ENCODE measurements around the gene GOLGA6L4. TPM values are rescaled to one million over a fixed set of nuclear protein-coding genes. Genes with fewer than 3 reads are reported as not detected.
A peak's percentile ranks its signal among the peaks of the same experiment; 100 is the strongest.
"Not testable (repeated sequence)": the region's sequence is repeated elsewhere in the genome, so short reads cannot be mapped to it uniquely, and the experiment has no call there.

GOLGA6L4 gene
- total RNA-seq: 1 to 10 TPM; 1.7 to 2.2 TPM

GRCh38 chr15:84235573-84235972 lies at the start of gene GOLGA6L4:
Gene GOLGA6L4 (plus strand): TSS chr15:84235773. CDS start chr15:84235835, 62 bp downstream.
- not testable (repeated sequence) for H3K27me3 Mint-ChIP-seq; H3K4me1 Mint-ChIP-seq; H3K4me3 Mint-ChIP-seq; H3K27ac Mint-ChIP-seq; H3K9me3 Mint-ChIP-seq; H3K36me3 Mint-ChIP-seq (ENCODE audit: low read depth); ATAC-seq (replicated peaks)

- H3K4me1 Mint-ChIP-seq; H3K27me3 Mint-ChIP-seq; H3K9me3 Mint-ChIP-seq; H3K27ac Mint-ChIP-seq; H3K36me3 Mint-ChIP-seq (ENCODE audit: low read depth); H3K4me3 Mint-ChIP-seq: not testable (repeated sequence)
- peak; percentile 14 for ATAC-seq (replicated peaks)
These were observed 42.6 kb upstream of the GOLGA6L4 start for GRCh38 chr15:84192982-84193381.

- ATAC-seq (replicated peaks): peak; percentile 88
- H3K4me1 Mint-ChIP-seq; H3K9me3 Mint-ChIP-seq; H3K36me3 Mint-ChIP-seq (ENCODE audit: low read depth); H3K4me3 Mint-ChIP-seq; H3K27ac Mint-ChIP-seq; H3K27me3 Mint-ChIP-seq: not testable (repeated sequence)
These were observed 40.0 kb upstream of the GOLGA6L4 start for GRCh38 chr15:84195603-84196002.

- not testable (repeated sequence) for H3K4me1 Mint-ChIP-seq; H3K27ac Mint-ChIP-seq; H3K9me3 Mint-ChIP-seq; ATAC-seq (replicated peaks); H3K4me3 Mint-ChIP-seq; H3K27me3 Mint-ChIP-seq; H3K36me3 Mint-ChIP-seq (ENCODE audit: low read depth)
These were observed 38.9 kb upstream of the GOLGA6L4 start for GRCh38 chr15:84196530-84197188.

- H3K27me3 Mint-ChIP-seq; H3K9me3 Mint-ChIP-seq; ATAC-seq (replicated peaks); H3K4me1 Mint-ChIP-seq; H3K36me3 Mint-ChIP-seq (ENCODE audit: low read depth); H3K4me3 Mint-ChIP-seq; H3K27ac Mint-ChIP-seq: not testable (repeated sequence)
These were observed 35.7 kb upstream of the GOLGA6L4 start for GRCh38 chr15:84199865-84200264.

- not testable (repeated sequence) for H3K9me3 Mint-ChIP-seq; H3K27me3 Mint-ChIP-seq; ATAC-seq (replicated peaks); H3K4me1 Mint-ChIP-seq; H3K27ac Mint-ChIP-seq; H3K4me3 Mint-ChIP-seq; H3K36me3 Mint-ChIP-seq (ENCODE audit: low read depth)
These were observed 10.9 kb downstream of the GOLGA6L4 start for GRCh38 chr15:84246441-84246840.

Data from activated T-helper 17 cell treated with anti-CD3 and anti-CD28 coated beads, Interleukin-2, amount 50 U/mL, for 72 hours (primary cell).